HepG2 (cell line): ENCODE results near the gene KIF17. TPM values are rescaled to one million over a fixed set of nuclear protein-coding genes. Genes with fewer than 3 reads are reported as not detected.

ENCODE experiments used
- ARNTL ChIP-seq: sonication (generic); formaldehyde crosslinking; IDR thresholded peaks from 2 replicates; pipeline ENCODE4 v1.4.0; 2020; ENCODE audit warnings: mild to moderate bottlenecking, missing genetic modification reagents
- HHEX ChIP-seq: IDR thresholded peaks from 2 replicates; pipeline ENCODE4 v1.6.1; 2016; ENCODE audit warnings: control low read depth
- SRY ChIP-seq: sonication (generic); formaldehyde crosslinking; IDR thresholded peaks from 2 replicates; pipeline ENCODE4 v1.8.0; 2022; ENCODE audit warnings: mild to moderate bottlenecking, missing genetic modification reagents
- ZNF329 ChIP-seq: sonication (generic); formaldehyde crosslinking; IDR thresholded peaks from 2 replicates; pipeline ENCODE4 v1.9.0; 2021; ENCODE audit warnings: low read depth, mild to moderate bottlenecking, missing genetic modification reagents
- ZNF720 ChIP-seq: sonication (generic); formaldehyde crosslinking; IDR thresholded peaks from 2 replicates; pipeline ENCODE4 v1.4.0; 2020; ENCODE audit warnings: missing genetic modification reagents
- polyA plus RNA-seq, 8 experiments: library from polyadenylated mRNA; depleted of rRNA in 3 of 8; stranded (reverse) in 7 of 8; unstranded in 1 of 8; fragments of >200 nt; fragmentation: Illumina TruSeq in 4 of 8; extraction: Trizol in 4 of 8; gene quantifications; 2 replicates each; pipeline versions ENCODE4 v1.2.1 to v1.2.3, GENCODE V29; 2011 to 2016; ENCODE audit warnings: low read depth in 4 of 8, missing spikeins in 1 of 8, mixed read lengths in 1 of 8; ENCODE audit not compliant: insufficient read depth in 1 of 8
- total RNA-seq, 5 experiments: library from RNA; depleted of rRNA; stranded (reverse); fragments of >200 nt; fragmentation: Illumina TruSeq; extraction: Trizol; gene quantifications; 2 replicates each; pipeline ENCODE4 v1.2.3, GENCODE V29; 2016; ENCODE audit warnings: low read depth in 1 of 5
- TF ChIP-seq, protein P1 (sequence below): IDR thresholded peaks from 2 replicates; pipeline ENCODE4 v1.6.1; 2016; ENCODE audit warnings: low read depth, control low read depth
- TF ChIP-seq, protein P2 (sequence below): sonication (generic); formaldehyde crosslinking; IDR thresholded peaks from 2 replicates; pipeline ENCODE4 v1.4.0; 2020; ENCODE audit warnings: missing genetic modification reagents
- TF ChIP-seq, protein P3 (sequence below): sonication (generic); formaldehyde crosslinking; conservative IDR thresholded peaks from 2 replicates; pipeline ENCODE4 v1.8.0; 2022; ENCODE audit warnings: mild to moderate bottlenecking, moderate library complexity, missing genetic modification reagents
- TF ChIP-seq, protein P4 (sequence below): sonication (generic); formaldehyde crosslinking; IDR thresholded peaks from 2 replicates; pipeline ENCODE4 v1.5.1; 2020; ENCODE audit warnings: mild to moderate bottlenecking, missing genetic modification reagents
- TF ChIP-seq, protein P5 (sequence below): sonication (generic); formaldehyde crosslinking; IDR thresholded peaks from 2 replicates; pipeline ENCODE4 v1.5.1; 2020; ENCODE audit warnings: missing genetic modification reagents, mild to moderate bottlenecking, borderline replicate concordance
- TF ChIP-seq, protein P6 (sequence below): sonication (generic); formaldehyde crosslinking; IDR thresholded peaks from 2 replicates; pipeline ENCODE4 v1.4.0; 2020; ENCODE audit warnings: missing genetic modification reagents

KIF17 gene
- total and polyA plus RNA-seq, 2 of the 13 experiments (the other 11 are each of a cell fraction or from before 2014, with no cell fraction given), result 0.24 to 0.44 TPM

DNA sequence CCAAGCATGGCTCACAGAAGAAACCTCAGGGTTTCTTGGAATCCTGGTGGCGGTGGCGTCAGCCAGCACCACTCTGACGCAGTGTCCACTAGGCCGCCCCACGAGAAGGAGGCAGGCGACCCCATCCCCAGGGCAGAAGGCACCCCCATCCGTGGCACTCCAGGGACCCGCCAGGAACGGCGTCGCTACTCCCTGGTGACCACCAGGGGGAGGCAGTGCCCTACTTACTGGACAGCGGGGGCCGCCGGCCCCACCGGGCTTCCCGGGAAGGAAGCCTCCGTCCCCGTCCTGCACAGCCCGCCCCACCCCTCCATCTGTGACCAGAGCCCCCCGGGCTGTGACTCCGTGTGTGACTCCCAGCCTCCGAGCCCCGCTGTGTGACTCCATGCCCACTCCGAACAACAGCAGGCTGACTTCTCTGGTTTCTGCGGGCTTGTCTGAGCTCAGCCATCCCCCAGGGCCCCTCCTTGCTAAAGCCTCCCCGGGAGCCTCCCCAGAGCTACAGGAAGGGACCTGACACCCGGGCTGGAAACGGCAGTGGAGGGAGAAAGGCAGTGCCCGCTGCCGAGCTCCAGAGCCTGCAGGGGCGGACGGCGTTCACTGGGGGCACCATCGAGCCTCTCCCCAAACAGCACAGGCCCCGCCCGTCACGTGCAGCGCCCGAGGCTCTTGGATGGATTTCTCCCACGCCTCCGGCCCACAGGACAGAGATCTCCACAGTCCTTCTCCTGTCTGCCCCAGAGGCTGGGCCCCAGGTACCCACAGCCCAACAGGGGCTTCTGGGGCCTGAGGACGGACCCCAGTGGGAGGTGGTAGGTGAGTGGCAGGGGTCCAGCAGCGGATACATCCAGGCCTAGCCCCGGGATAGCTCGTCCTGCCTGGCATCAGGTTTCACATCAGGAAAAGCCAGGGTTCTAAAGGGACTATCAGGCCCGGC, 21.1 kb downstream of the KIF17 start (continued):
- TF ChIP-seq, protein P1, sequence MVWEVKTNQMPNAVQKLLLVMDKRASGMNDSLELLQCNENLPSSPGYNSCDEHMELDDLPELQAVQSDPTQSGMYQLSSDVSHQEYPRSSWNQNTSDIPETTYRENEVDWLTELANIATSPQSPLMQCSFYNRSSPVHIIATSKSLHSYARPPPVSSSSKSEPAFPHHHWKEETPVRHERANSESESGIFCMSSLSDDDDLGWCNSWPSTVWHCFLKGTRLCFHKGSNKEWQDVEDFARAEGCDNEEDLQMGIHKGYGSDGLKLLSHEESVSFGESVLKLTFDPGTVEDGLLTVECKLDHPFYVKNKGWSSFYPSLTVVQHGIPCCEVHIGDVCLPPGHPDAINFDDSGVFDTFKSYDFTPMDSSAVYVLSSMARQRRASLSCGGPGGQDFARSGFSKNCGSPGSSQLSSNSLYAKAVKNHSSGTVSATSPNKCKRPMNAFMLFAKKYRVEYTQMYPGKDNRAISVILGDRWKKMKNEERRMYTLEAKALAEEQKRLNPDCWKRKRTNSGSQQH (CRISPR knock-in tag), result no peak
- TF ChIP-seq ZNF720 (no peak), SRY (no peak), ARNTL (CRISPR knock-in tag) (0 out of 2 replicates have a peak, but pooled peaks have one; percentile 32), HHEX (CRISPR knock-in tag) (no peak), ZNF329 (no peak)
- TF ChIP-seq, protein P2, sequence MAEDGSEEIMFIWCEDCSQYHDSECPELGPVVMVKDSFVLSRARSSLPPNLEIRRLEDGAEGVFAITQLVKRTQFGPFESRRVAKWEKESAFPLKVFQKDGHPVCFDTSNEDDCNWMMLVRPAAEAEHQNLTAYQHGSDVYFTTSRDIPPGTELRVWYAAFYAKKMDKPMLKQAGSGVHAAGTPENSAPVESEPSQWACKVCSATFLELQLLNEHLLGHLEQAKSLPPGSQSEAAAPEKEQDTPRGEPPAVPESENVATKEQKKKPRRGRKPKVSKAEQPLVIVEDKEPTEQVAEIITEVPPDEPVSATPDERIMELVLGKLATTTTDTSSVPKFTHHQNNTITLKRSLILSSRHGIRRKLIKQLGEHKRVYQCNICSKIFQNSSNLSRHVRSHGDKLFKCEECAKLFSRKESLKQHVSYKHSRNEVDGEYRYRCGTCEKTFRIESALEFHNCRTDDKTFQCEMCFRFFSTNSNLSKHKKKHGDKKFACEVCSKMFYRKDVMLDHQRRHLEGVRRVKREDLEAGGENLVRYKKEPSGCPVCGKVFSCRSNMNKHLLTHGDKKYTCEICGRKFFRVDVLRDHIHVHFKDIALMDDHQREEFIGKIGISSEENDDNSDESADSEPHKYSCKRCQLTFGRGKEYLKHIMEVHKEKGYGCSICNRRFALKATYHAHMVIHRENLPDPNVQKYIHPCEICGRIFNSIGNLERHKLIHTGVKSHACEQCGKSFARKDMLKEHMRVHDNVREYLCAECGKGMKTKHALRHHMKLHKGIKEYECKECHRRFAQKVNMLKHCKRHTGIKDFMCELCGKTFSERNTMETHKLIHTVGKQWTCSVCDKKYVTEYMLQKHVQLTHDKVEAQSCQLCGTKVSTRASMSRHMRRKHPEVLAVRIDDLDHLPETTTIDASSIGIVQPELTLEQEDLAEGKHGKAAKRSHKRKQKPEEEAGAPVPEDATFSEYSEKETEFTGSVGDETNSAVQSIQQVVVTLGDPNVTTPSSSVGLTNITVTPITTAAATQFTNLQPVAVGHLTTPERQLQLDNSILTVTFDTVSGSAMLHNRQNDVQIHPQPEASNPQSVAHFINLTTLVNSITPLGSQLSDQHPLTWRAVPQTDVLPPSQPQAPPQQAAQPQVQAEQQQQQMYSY (CRISPR knock-in tag), result no peak
- TF ChIP-seq, protein P3, sequence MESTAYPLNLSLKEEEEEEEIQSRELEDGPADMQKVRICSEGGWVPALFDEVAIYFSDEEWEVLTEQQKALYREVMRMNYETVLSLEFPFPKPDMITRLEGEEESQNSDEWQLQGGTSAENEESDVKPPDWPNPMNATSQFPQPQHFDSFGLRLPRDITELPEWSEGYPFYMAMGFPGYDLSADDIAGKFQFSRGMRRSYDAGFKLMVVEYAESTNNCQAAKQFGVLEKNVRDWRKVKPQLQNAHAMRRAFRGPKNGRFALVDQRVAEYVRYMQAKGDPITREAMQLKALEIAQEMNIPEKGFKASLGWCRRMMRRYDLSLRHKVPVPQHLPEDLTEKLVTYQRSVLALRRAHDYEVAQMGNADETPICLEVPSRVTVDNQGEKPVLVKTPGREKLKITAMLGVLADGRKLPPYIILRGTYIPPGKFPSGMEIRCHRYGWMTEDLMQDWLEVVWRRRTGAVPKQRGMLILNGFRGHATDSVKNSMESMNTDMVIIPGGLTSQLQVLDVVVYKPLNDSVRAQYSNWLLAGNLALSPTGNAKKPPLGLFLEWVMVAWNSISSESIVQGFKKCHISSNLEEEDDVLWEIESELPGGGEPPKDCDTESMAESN (CRISPR knock-in tag), result peak; percentile 66; the same call in 1 of the 2 replicates
- TF ChIP-seq, protein P4, sequence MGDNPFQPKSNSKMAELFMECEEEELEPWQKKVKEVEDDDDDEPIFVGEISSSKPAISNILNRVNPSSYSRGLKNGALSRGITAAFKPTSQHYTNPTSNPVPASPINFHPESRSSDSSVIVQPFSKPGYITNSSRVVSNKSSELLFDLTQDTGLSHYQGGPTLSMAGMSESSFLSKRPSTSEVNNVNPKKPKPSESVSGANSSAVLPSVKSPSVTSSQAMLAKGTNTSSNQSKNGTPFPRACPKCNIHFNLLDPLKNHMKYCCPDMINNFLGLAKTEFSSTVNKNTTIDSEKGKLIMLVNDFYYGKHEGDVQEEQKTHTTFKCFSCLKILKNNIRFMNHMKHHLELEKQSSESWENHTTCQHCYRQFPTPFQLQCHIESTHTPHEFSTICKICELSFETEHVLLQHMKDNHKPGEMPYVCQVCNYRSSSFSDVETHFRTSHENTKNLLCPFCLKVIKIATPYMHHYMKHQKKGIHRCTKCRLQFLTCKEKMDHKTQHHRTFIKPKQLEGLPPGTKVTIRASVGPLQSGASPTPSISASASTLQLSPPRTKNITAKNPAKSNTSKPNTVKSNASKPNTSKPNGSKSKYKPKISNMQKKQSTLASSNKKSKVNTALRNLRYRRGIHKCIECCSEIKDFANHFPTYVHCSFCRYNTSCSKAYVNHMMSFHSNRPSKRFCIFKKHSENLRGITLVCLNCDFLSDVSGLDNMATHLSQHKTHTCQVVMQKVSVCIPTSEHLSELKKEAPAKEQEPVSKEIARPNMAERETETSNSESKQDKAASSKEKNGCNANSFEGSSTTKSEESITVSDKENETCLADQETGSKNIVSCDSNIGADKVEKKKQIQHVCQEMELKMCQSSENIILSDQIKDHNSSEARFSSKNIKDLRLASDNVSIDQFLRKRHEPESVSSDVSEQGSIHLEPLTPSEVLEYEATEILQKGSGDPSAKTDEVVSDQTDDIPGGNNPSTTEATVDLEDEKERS (CRISPR knock-in tag), result peak; percentile 57; the same call in 1 of the 2 replicates
- TF ChIP-seq, protein P5, sequence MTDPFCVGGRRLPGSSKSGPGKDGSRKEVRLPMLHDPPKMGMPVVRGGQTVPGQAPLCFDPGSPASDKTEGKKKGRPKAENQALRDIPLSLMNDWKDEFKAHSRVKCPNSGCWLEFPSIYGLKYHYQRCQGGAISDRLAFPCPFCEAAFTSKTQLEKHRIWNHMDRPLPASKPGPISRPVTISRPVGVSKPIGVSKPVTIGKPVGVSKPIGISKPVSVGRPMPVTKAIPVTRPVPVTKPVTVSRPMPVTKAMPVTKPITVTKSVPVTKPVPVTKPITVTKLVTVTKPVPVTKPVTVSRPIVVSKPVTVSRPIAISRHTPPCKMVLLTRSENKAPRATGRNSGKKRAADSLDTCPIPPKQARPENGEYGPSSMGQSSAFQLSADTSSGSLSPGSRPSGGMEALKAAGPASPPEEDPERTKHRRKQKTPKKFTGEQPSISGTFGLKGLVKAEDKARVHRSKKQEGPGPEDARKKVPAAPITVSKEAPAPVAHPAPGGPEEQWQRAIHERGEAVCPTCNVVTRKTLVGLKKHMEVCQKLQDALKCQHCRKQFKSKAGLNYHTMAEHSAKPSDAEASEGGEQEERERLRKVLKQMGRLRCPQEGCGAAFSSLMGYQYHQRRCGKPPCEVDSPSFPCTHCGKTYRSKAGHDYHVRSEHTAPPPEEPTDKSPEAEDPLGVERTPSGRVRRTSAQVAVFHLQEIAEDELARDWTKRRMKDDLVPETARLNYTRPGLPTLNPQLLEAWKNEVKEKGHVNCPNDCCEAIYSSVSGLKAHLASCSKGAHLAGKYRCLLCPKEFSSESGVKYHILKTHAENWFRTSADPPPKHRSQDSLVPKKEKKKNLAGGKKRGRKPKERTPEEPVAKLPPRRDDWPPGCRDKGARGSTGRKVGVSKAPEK, result no peak
- TF ChIP-seq, protein P6, sequence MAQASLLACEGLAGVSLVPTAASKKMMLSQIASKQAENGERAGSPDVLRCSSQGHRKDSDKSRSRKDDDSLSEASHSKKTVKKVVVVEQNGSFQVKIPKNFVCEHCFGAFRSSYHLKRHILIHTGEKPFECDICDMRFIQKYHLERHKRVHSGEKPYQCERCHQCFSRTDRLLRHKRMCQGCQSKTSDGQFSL (CRISPR knock-in tag), result peak; percentile 89
